HEK293 (cell line): ENCODE data around the gene EIF4E3.

Experiments
- CTCF ChIA-PET: fragments of 350-600 bp; formaldehyde crosslinking; extraction: SDS; loops from one replicate; lab custom pipeline; 2021; ENCODE audit warnings: antibody characterized with exemption; lab: Yijun Ruan, JAX
- POLR2A ChIA-PET: fragments of 300-600 bp; formaldehyde crosslinking; extraction: SDS; loops from one replicate; lab custom pipeline; 2020; ENCODE audit warnings: antibody characterized with exemption, inconsistent platforms; lab: Yijun Ruan, JAX
- H3K27ac ChIP-seq: fragments of 200-500 bp; sonication (Bioruptor generic); 2 replicates; pipeline ENCODE4 v1.5.1; 2014; ENCODE audit warnings: low read depth, low read length, control low read depth, inconsistent platforms; ENCODE audit errors: extremely low read depth
- H3K36me3 ChIP-seq, 2 experiments: fragments of 200-500 bp in 1 of 2; sonication (Bioruptor generic) in 1 of 2; 1 replicate in 1 of 2; 2 replicates in 1 of 2; pipeline ENCODE4 v1.5.1; 2014 to 2017; ENCODE audit warnings: inconsistent platforms in 2 of 2, low read length in 2 of 2; ENCODE audit not compliant: control insufficient read depth in 2 of 2, insufficient read depth in 1 of 2
- H3K4me1 ChIP-seq: fragments of 200-500 bp; sonication (Bioruptor generic); 2 replicates; pipeline ENCODE4 v1.5.1; 2014; ENCODE audit warnings: mild to moderate bottlenecking, low read length, inconsistent platforms; ENCODE audit not compliant: control insufficient read depth, insufficient read depth
- H3K4me3 ChIP-seq: 2 replicates; pipeline ENCODE4 v1.5.1; 2011; ENCODE audit warnings: low read depth, mild to moderate bottlenecking, control low read depth, low read length, moderate library complexity
- H3K9me3 ChIP-seq: fragments of 200-500 bp; sonication (Bioruptor generic); 2 replicates; pipeline ENCODE4 v1.5.1; 2014; ENCODE audit warnings: low read depth, low read length, inconsistent platforms; ENCODE audit not compliant: control insufficient read depth, insufficient read depth
- ATF2 ChIP-seq: fragments of 450-650 bp; formaldehyde crosslinking; IDR thresholded peaks from 2 replicates; pipeline ENCODE4 v1.5.1; 2016; ENCODE audit warnings: missing biosample characterization, missing genetic modification characterization, low read depth
- GLIS1 ChIP-seq: fragments of 450-650 bp; formaldehyde crosslinking; IDR thresholded peaks from 2 replicates; pipeline ENCODE4 v1.5.1; 2016; ENCODE audit warnings: missing biosample characterization, missing genetic modification characterization
- GLIS2 ChIP-seq: fragments of 450-650 bp; formaldehyde crosslinking; IDR thresholded peaks from 2 replicates; pipeline ENCODE4 v1.5.1; 2016; ENCODE audit warnings: missing biosample characterization, missing genetic modification characterization
- HIC1 ChIP-seq: fragments of 450-650 bp; formaldehyde crosslinking; IDR thresholded peaks from 2 replicates; pipeline ENCODE4 v1.5.1; 2016; ENCODE audit warnings: missing biosample characterization, missing genetic modification characterization
- INSM2 ChIP-seq: fragments of 450-650 bp; formaldehyde crosslinking; IDR thresholded peaks from 2 replicates; pipeline ENCODE4 v1.5.1; 2016; ENCODE audit warnings: missing biosample characterization, missing genetic modification characterization
- KLF10 ChIP-seq: fragments of 450-650 bp; IDR thresholded peaks from 2 replicates; pipeline ENCODE4 v1.5.1; 2018; ENCODE audit warnings: missing biosample characterization, mild to moderate bottlenecking, missing genetic modification characterization
- REST ChIP-seq: fragments of 450-650 bp; formaldehyde crosslinking; IDR thresholded peaks from 2 replicates; pipeline ENCODE4 v1.5.1; 2016; ENCODE audit warnings: missing biosample characterization, missing genetic modification characterization
- ZBTB17 ChIP-seq: fragments of 450-650 bp; formaldehyde crosslinking; IDR thresholded peaks from 2 replicates; pipeline ENCODE4 v1.5.1; 2016; ENCODE audit warnings: missing biosample characterization, missing genetic modification characterization
- ZFP3 ChIP-seq: fragments of 450-650 bp; formaldehyde crosslinking; IDR thresholded peaks from 2 replicates; pipeline ENCODE4 v1.5.1; 2016; ENCODE audit warnings: low read depth, missing biosample characterization, missing genetic modification characterization
- ZNF114 ChIP-seq: fragments of 450-650 bp; formaldehyde crosslinking; IDR thresholded peaks from 2 replicates; pipeline ENCODE4 v1.5.0; 2017; ENCODE audit warnings: missing biosample characterization, missing genetic modification characterization
- ZNF174 ChIP-seq: fragments of 450-650 bp; formaldehyde crosslinking; IDR thresholded peaks from 2 replicates; pipeline ENCODE4 v1.5.0; 2017; ENCODE audit warnings: missing biosample characterization, mild to moderate bottlenecking, missing genetic modification characterization
- ZNF23 ChIP-seq: fragments of 450-650 bp; formaldehyde crosslinking; IDR thresholded peaks from 2 replicates; pipeline ENCODE4 v1.5.1; 2016; ENCODE audit warnings: missing biosample characterization, missing genetic modification characterization, borderline replicate concordance
- ZNF311 ChIP-seq: fragments of 450-650 bp; formaldehyde crosslinking; IDR thresholded peaks from 2 replicates; pipeline ENCODE4 v1.5.1; 2017; ENCODE audit warnings: missing biosample characterization, missing genetic modification characterization, borderline replicate concordance
- ZNF514 ChIP-seq: fragments of 450-650 bp; formaldehyde crosslinking; IDR thresholded peaks from 2 replicates; pipeline ENCODE4 v1.5.1; 2016; ENCODE audit warnings: missing biosample characterization, missing genetic modification characterization
- ZNF529 ChIP-seq: fragments of 450-650 bp; formaldehyde crosslinking; IDR thresholded peaks from 2 replicates; pipeline ENCODE4 v1.5.1; 2017; ENCODE audit warnings: missing genetic modification characterization, missing biosample characterization; ENCODE audit not compliant: insufficient replicate concordance
- ZNF548 ChIP-seq: fragments of 450-650 bp; formaldehyde crosslinking; IDR thresholded peaks from 2 replicates; pipeline ENCODE4 v1.5.1; 2016; ENCODE audit warnings: missing biosample characterization, missing genetic modification characterization
- ZNF560 ChIP-seq: fragments of 450-650 bp; formaldehyde crosslinking; IDR thresholded peaks from 2 replicates; pipeline ENCODE4 v1.5.1; 2017; ENCODE audit warnings: missing biosample characterization, missing genetic modification characterization, borderline replicate concordance
- ZNF585B ChIP-seq: fragments of 450-650 bp; formaldehyde crosslinking; IDR thresholded peaks from 2 replicates; pipeline ENCODE4 v1.5.1; 2016; ENCODE audit warnings: missing biosample characterization, missing genetic modification characterization
- ZNF664 ChIP-seq: fragments of 450-650 bp; formaldehyde crosslinking; IDR thresholded peaks from 2 replicates; pipeline ENCODE4 v1.5.1; 2016; ENCODE audit warnings: missing biosample characterization, missing genetic modification characterization
- ZNF704 ChIP-seq: fragments of 450-650 bp; formaldehyde crosslinking; IDR thresholded peaks from 2 replicates; pipeline ENCODE4 v1.5.1; 2016; ENCODE audit warnings: missing biosample characterization, missing genetic modification characterization
- ZNF768 ChIP-seq: fragments of 450-650 bp; formaldehyde crosslinking; IDR thresholded peaks from 2 replicates; pipeline ENCODE4 v1.5.1; 2018; ENCODE audit warnings: missing biosample characterization, mild to moderate bottlenecking, missing genetic modification characterization
- ZSCAN30 ChIP-seq: fragments of 450-650 bp; IDR thresholded peaks from 2 replicates; pipeline ENCODE4 v1.5.1; 2018; ENCODE audit warnings: missing biosample characterization, mild to moderate bottlenecking, missing genetic modification characterization, moderate library complexity

EIF4E3 gene

GRCh38 chr3:71759401-71759800 lies 34.2 kb upstream of the EIF4E3 start:
- ChIA-PET POLR2A (no interaction called here), CTCF (no interaction called here)
- Histone ChIP-seq H3K36me3 (no peaks in the 10 kb centered on the region), H3K4me3 (no peak overlapping the region), H3K4me1 (no peaks in the 10 kb centered on the region; the same call in 1 of the 2 replicates), H3K9me3 (no peaks in the 10 kb centered on the region), H3K27ac (no peak overlapping the region)
- TF ChIP-seq ZNF114: no peak
- peak; percentile 84 for TF ChIP-seq ZBTB17 (tag by site-specific recombination)

GRCh38 chr3:71758091-71758490 lies 32.9 kb upstream of the EIF4E3 start:
- no peaks in the 10 kb centered on the region for H3K9me3 ChIP-seq
- H3K4me1 ChIP-seq: no peaks in the 10 kb centered on the region; the same call in 1 of the 2 replicates
- H3K4me3 ChIP-seq: no peak overlapping the region
- ChIA-PET CTCF (no interaction called here), POLR2A (no interaction called here)
- no peaks in the 10 kb centered on the region for H3K36me3 ChIP-seq
- TF ChIP-seq ZNF560 (tag by site-specific recombination): no peak
- TF ChIP-seq ZNF585B (tag by site-specific recombination): no peak
- no peak for TF ChIP-seq KLF10
- TF ChIP-seq ZNF664 (tag by site-specific recombination): no peak
- TF ChIP-seq ZNF23: no peak
- TF ChIP-seq ZNF114: no peak
- TF ChIP-seq ZNF548 (tag by site-specific recombination): no peak
- TF ChIP-seq ZNF311 (tag by site-specific recombination): no peak
- no peak for TF ChIP-seq ZFP3 (tag by site-specific recombination)
- no peak for TF ChIP-seq REST
- TF ChIP-seq ATF2 (tag by site-specific recombination): no peak
- TF ChIP-seq ZNF704: no peak
- TF ChIP-seq GLIS1 (tag by site-specific recombination): no peak
- no peak for TF ChIP-seq ZNF174 (tag by site-specific recombination)
- TF ChIP-seq ZNF768 (tag by site-specific recombination): no peak
- H3K27ac ChIP-seq: no peak overlapping the region

- H3K4me1 ChIP-seq: no peaks in the 10 kb centered on the region; the same call in 1 of the 2 replicates
- CTCF ChIA-PET: interaction anchor here (1.1 kb wide), 1 partner anchor 120 kb away, joined by 3 read pairs; no protein-coding TSS in a partner anchor
- H3K36me3 ChIP-seq: no peaks in the 10 kb centered on the region
- H3K27ac ChIP-seq: peak overlapping the region; percentile 76; the same call in 1 of the 2 replicates
- POLR2A ChIA-PET: interaction anchor here (1.0 kb wide), 1 partner anchor 8 kb away, joined by 4 read pairs; no protein-coding TSS in a partner anchor
- no peaks in the 10 kb centered on the region for H3K9me3 ChIP-seq
- H3K4me3 ChIP-seq: peak overlapping the region; percentile 56; the same call in 1 of the 2 replicates
- TF ChIP-seq ZSCAN30 (tag by site-specific recombination) (no peak), ZNF514 (tag by site-specific recombination) (no peak), GLIS2 (tag by site-specific recombination) (no peak), INSM2 (tag by site-specific recombination) (no peak), HIC1 (no peak), ZNF529 (tag by site-specific recombination) (no peak)
These were observed 29.5 kb upstream of the EIF4E3 start for GRCh38 chr3:71754610-71755253.
